ENCODE results near the gene DGKD.

DGKD gene

DNA sequence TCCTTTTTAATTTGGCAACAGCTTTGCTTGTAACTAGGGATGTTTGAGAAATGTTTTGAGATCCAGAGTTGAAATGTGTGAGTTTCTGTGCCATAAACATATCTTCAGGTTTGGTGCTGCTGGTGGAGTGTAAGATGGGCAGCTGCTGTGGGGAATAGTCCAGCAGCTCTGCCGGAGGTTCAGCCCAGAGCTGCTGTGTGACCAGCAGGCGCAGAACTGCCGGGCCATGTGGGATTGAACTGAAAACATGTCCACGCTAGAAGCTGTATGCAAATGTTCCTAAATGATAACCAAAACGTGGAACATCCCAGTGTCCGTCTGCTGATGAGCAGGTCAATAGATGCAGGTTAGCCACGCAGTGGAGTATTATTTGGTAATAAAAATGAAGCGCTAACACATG, 99.6 kb downstream of the DGKD start:
- Histone ChIP-seq H3K79me2 (ENCODE audit: insufficient read depth, low read length) (no peaks in the 10 kb centered on the region), H3K9me3 (ENCODE audit: insufficient read depth, low read depth, low read length) (no peaks in the 10 kb centered on the region), H3K9me2 (replicated peaks; ENCODE audit: low read depth, low read length) (no peaks in the 10 kb centered on the region), H3K9ac (ENCODE audit: low read depth, low read length, poor library complexity, severe bottlenecking) (no peak overlapping the region), H3K36me3 (ENCODE audit: insufficient read depth, low read length) (peaks cover 99% of the 10 kb centered on the region; the same call in 1 of the 2 replicates), H3F3A (ENCODE audit: low read depth) (no peaks in the 10 kb centered on the region), H3K4me3 (ENCODE audit: low read length, poor library complexity, severe bottlenecking) (no peak overlapping the region), H3K4me2 (ENCODE audit: low read depth, low read length, poor library complexity, severe bottlenecking) (no peak overlapping the region), H2AFZ (ENCODE audit: low read length) (no peak overlapping the region), H3K4me1 (ENCODE audit: insufficient read depth, low read length, poor library complexity, severe bottlenecking) (no peaks in the 10 kb centered on the region), H4K20me1 (ENCODE audit: insufficient read depth, low read length, poor library complexity, severe bottlenecking) (peaks cover 3% of the 10 kb centered on the region), H3K27me3 (ENCODE audit: insufficient read depth, low read length, poor library complexity, severe bottlenecking) (no peaks in the 10 kb centered on the region)
- no peak for TF ChIP-seq CTCF (conservative IDR thresholded peaks at IDR 0.05; ENCODE audit: low read length)
- TF ChIP-seq EZH2phosphoT487 (IDR thresholded peaks at IDR 0.05; ENCODE audit: borderline replicate concordance), result no peak

- no peak for TF ChIP-seq CTCF (conservative IDR thresholded peaks at IDR 0.05; ENCODE audit: low read length)
- no peak for TF ChIP-seq EZH2phosphoT487 (IDR thresholded peaks at IDR 0.05; ENCODE audit: borderline replicate concordance)
- Histone ChIP-seq H3K27me3 (ENCODE audit: insufficient read depth, low read length, poor library complexity, severe bottlenecking) (no peaks in the 10 kb centered on the region), H3K4me2 (ENCODE audit: low read depth, low read length, poor library complexity, severe bottlenecking) (no peak overlapping the region), H3K4me1 (ENCODE audit: insufficient read depth, low read length, poor library complexity, severe bottlenecking) (no peaks in the 10 kb centered on the region), H3K9me2 (replicated peaks; ENCODE audit: low read depth, low read length) (no peaks in the 10 kb centered on the region), H3F3A (ENCODE audit: low read depth) (no peaks in the 10 kb centered on the region), H4K20me1 (ENCODE audit: insufficient read depth, low read length, poor library complexity, severe bottlenecking) (peaks cover 3% of the 10 kb centered on the region), H2AFZ (ENCODE audit: low read length) (no peak overlapping the region), H3K79me2 (ENCODE audit: insufficient read depth, low read length) (no peaks in the 10 kb centered on the region), H3K9ac (ENCODE audit: low read depth, low read length, poor library complexity, severe bottlenecking) (no peak overlapping the region), H3K4me3 (ENCODE audit: low read length, poor library complexity, severe bottlenecking) (no peak overlapping the region), H3K36me3 (ENCODE audit: insufficient read depth, low read length) (peaks cover 99% of the 10 kb centered on the region; the same call in 1 of the 2 replicates), H3K9me3 (ENCODE audit: insufficient read depth, low read depth, low read length) (no peaks in the 10 kb centered on the region)
These were observed 100.7 kb downstream of the DGKD start for GRCh38 chr2:233455006-233455405.

GRCh38 chr2:233455491-233455890, 101.2 kb downstream of the DGKD start:
- Histone ChIP-seq H3K79me2 (ENCODE audit: insufficient read depth, low read length) (no peaks in the 10 kb centered on the region), H2AFZ (ENCODE audit: low read length) (no peak overlapping the region), H3K9me2 (replicated peaks; ENCODE audit: low read depth, low read length) (no peaks in the 10 kb centered on the region), H3K36me3 (ENCODE audit: insufficient read depth, low read length) (peaks cover 98% of the 10 kb centered on the region; the same call in 1 of the 2 replicates), H3K9ac (ENCODE audit: low read depth, low read length, poor library complexity, severe bottlenecking) (no peak overlapping the region), H3K4me2 (ENCODE audit: low read depth, low read length, poor library complexity, severe bottlenecking) (no peak overlapping the region), H3K4me3 (ENCODE audit: low read length, poor library complexity, severe bottlenecking) (no peak overlapping the region), H3K4me1 (ENCODE audit: insufficient read depth, low read length, poor library complexity, severe bottlenecking) (no peaks in the 10 kb centered on the region), H4K20me1 (ENCODE audit: insufficient read depth, low read length, poor library complexity, severe bottlenecking) (peaks cover 3% of the 10 kb centered on the region), H3F3A (ENCODE audit: low read depth) (no peaks in the 10 kb centered on the region), H3K27me3 (ENCODE audit: insufficient read depth, low read length, poor library complexity, severe bottlenecking) (no peaks in the 10 kb centered on the region), H3K9me3 (ENCODE audit: insufficient read depth, low read depth, low read length) (no peaks in the 10 kb centered on the region)
- TF ChIP-seq EZH2phosphoT487 (IDR thresholded peaks at IDR 0.05; ENCODE audit: borderline replicate concordance), result no peak
- no peak for TF ChIP-seq CTCF (conservative IDR thresholded peaks at IDR 0.05; ENCODE audit: low read length)

All from Loucy (cell line).